GM19328 (cell line): ENCODE measurements around the gene UNC45A.
"Not testable (repeated sequence)": the region's sequence is repeated elsewhere in the genome, so short reads cannot be mapped to it uniquely, and the experiment has no call there.

ENCODE experiments used
- ATAC-seq: cut with Tn5 transposase; IDR thresholded peaks from one replicate; pipeline ENCODE4 v1.9.1; 2021; ENCODE audit warnings: mild to moderate bottlenecking, moderate library complexity; ENCODE audit not compliant: unreplicated experiment

UNC45A gene

GRCh38 chr15:90917569-90917968, 17.5 kb upstream of the UNC45A start:
- no peak for ATAC-seq

- no peak for ATAC-seq
These were observed 16.9 kb upstream of the UNC45A start for GRCh38 chr15:90918034-90918788.

- no peak for ATAC-seq
These were observed 16.2 kb upstream of the UNC45A start for GRCh38 chr15:90918835-90919234.

GRCh38 chr15:90921887-90922286, 13.2 kb upstream of the UNC45A start:
- ATAC-seq = no peak

GRCh38 chr15:90922712-90923322, 12.3 kb upstream of the UNC45A start:
- ATAC-seq = not testable (repeated sequence)

GRCh38 chr15:90924375-90924774, 10.7 kb upstream of the UNC45A start:
- ATAC-seq = peak; percentile 59

GRCh38 chr15:90926766-90927165, 8.3 kb upstream of the UNC45A start:
- not testable (repeated sequence) for ATAC-seq

- not testable (repeated sequence) for ATAC-seq
These were observed 7.0 kb upstream of the UNC45A start for GRCh38 chr15:90928106-90928505.

- ATAC-seq = no peak
These were observed 5.7 kb upstream of the UNC45A start for GRCh38 chr15:90929246-90930019.

GRCh38 chr15:90930861-90931574, 4.1 kb upstream of the UNC45A start:
- no peak for ATAC-seq

GRCh38 chr15:90931575-90931827, 3.6 kb upstream of the UNC45A start:
- ATAC-seq = no peak

- ATAC-seq = peak; percentile 39
These were observed 3.0 kb upstream of the UNC45A start, which contains the start of gene HDDC3 for GRCh38 chr15:90931828-90932659. HDDC3 (minus strand) TSS chr15:90932549; CDS start chr15:90932540, 9 bp downstream.

- no peak for ATAC-seq
These were observed 2.5 kb upstream of the UNC45A start for GRCh38 chr15:90932660-90932991.

- ATAC-seq = no peak
These were observed 1.8 kb upstream of the UNC45A start for GRCh38 chr15:90933301-90933700.

- ATAC-seq = no peak
These were observed 683 bp upstream of the UNC45A start for GRCh38 chr15:90934256-90934948.

GRCh38 chr15:90936823-90937222, 1.7 kb downstream of the UNC45A start:
- ATAC-seq = no peak

- ATAC-seq = no peak
These were observed 3.2 kb downstream of the UNC45A start for GRCh38 chr15:90938261-90938660.

- ATAC-seq = no peak
These were observed 4.7 kb downstream of the UNC45A start for GRCh38 chr15:90939756-90940155.

GRCh38 chr15:90941038-90941437, 6.0 kb downstream of the UNC45A start:
- ATAC-seq = no peak
